Measurements from ENCODE around the gene KRT5.

GRCh38 chr12:52524898-52525591 lies 4.9 kb upstream of the KRT5 start:
- TF ChIP-seq CTCF (IDR thresholded peaks at IDR 0.05) (no peak), POLR2AphosphoS5 (IDR thresholded peaks at IDR 0.05; ENCODE audit: low read depth, low read length) (no peak), EP300 (IDR thresholded peaks at IDR 0.05; ENCODE audit: borderline replicate concordance in 1 of 2, low read depth in 1 of 2, low read length in 1 of 2) (no peak), ELF1 (IDR thresholded peaks at IDR 0.05) (no peak), TAF1 (IDR thresholded peaks at IDR 0.05; ENCODE audit: borderline replicate concordance, low read depth, low read length) (no peak), EZH2phosphoT487 (IDR thresholded peaks at IDR 0.05; ENCODE audit: borderline replicate concordance, low read depth) (no peak), GABPA (IDR thresholded peaks at IDR 0.05; ENCODE audit: low read depth) (no peak), USF1 (IDR thresholded peaks at IDR 0.05; ENCODE audit: borderline replicate concordance, low read depth) (no peak)

All from SK-N-SH (cell line).